H1 (cell line): ENCODE results near the gene MED17. TPM values are rescaled to one million over a fixed set of nuclear protein-coding genes. Genes with fewer than 3 reads are reported as not detected.

ENCODE experiments used
- CTCF ChIA-PET: fragments of 300-600 bp; sonication (Branson Sonifier 250); formaldehyde crosslinking; loops from one replicate; lab custom pipeline; 2021; ENCODE audit not compliant: partially characterized antibody; lab: Charles Lee
- POLR2A ChIA-PET: fragments of 300-600 bp; sonication (Branson Sonifier 250); formaldehyde crosslinking; loops from one replicate; lab custom pipeline; 2021; ENCODE audit warnings: inconsistent platforms; ENCODE audit not compliant: partially characterized antibody; lab: Charles Lee
- DNase-seq, 2 experiments: peaks; one replicate each; pipeline versions ENCODE4 v3.0.0 to v3.0.0-alpha.2; 2010 to 2022; ENCODE audit warnings: low spot score in 2 of 2, low read depth in 1 of 2, mixed read lengths in 1 of 2
- FAIRE-seq: peaks from 2 replicates; lab custom pipeline; 2011; peaks lifted over from hg19 to GRCh38; lab: Jason Lieb, UNC
- H2AFZ ChIP-seq: 2 replicates; pipeline ENCODE4 v1.8.1; 2012; ENCODE audit warnings: low read length, inconsistent platforms
- H2AK5ac ChIP-seq: 2 replicates; pipeline ENCODE4 v1.6.1; 2013; ENCODE audit warnings: low read depth, low read length
- H2BK120ac ChIP-seq: replicated peaks from 2 replicates; pipeline ENCODE3; 2013; ENCODE audit warnings: low read depth, low read length, inconsistent platforms
- H2BK12ac ChIP-seq: 2 replicates; pipeline ENCODE4 v1.6.1; 2013; ENCODE audit warnings: low read depth, low read length
- H2BK15ac ChIP-seq: 2 replicates; pipeline ENCODE4 v1.6.1; 2013; ENCODE audit warnings: low read length
- H2BK20ac ChIP-seq: 2 replicates; pipeline ENCODE4 v1.6.1; 2013; ENCODE audit warnings: low read length
- H2BK5ac ChIP-seq: 2 replicates; pipeline ENCODE4 v1.6.1; 2013; ENCODE audit warnings: low read depth, low read length
- H3K14ac ChIP-seq: 2 replicates; pipeline ENCODE4 v1.6.1; 2013; ENCODE audit warnings: inconsistent platforms; ENCODE audit not compliant: insufficient read length
- H3K18ac ChIP-seq: 2 replicates; pipeline ENCODE4 v1.6.1; 2013; ENCODE audit warnings: low read length; ENCODE audit errors: extremely low read depth
- H3K23ac ChIP-seq: 2 replicates; pipeline ENCODE4 v1.6.1; 2013; ENCODE audit warnings: inconsistent platforms; ENCODE audit not compliant: insufficient read length
- H3K23me2 ChIP-seq: 2 replicates; pipeline ENCODE4 v1.6.1; 2013; ENCODE audit warnings: low read depth, low read length
- H3K27ac ChIP-seq: 2 replicates; pipeline ENCODE4 v1.6.1; 2011; ENCODE audit warnings: low read depth, low read length, inconsistent platforms
- H3K27me3 ChIP-seq, 4 experiments: replicated peaks in 1 of 4; 1 replicate in 1 of 4; 2 replicates in 3 of 4; pipeline versions ENCODE4 v1.6.1 to v1.8.1; 2011 to 2013; ENCODE audit warnings: low read length in 3 of 4, mild to moderate bottlenecking in 3 of 4, inconsistent platforms in 2 of 4, mixed read lengths in 2 of 4, moderate library complexity in 1 of 4; ENCODE audit not compliant: control insufficient read depth in 3 of 4, insufficient read depth in 3 of 4; ENCODE audit errors: extremely low read depth in 1 of 4
- H3K36me3 ChIP-seq, 4 experiments: 2 replicates each; pipeline versions ENCODE4 v1.6.1 to v1.8.1; 2011 to 2013; ENCODE audit warnings: mild to moderate bottlenecking in 4 of 4, low read length in 3 of 4, moderate library complexity in 2 of 4, control low read depth in 1 of 4, inconsistent platforms in 1 of 4; ENCODE audit not compliant: insufficient read depth in 4 of 4, control insufficient read depth in 2 of 4
- H3K4ac ChIP-seq: replicated peaks from 2 replicates; pipeline ENCODE3; 2013; ENCODE audit warnings: low read length, low read depth, mixed read lengths, inconsistent platforms; ENCODE audit not compliant: insufficient read length
- H3K4me1 ChIP-seq, 4 experiments: replicated peaks in 1 of 4; 1 replicate in 1 of 4; 2 replicates in 3 of 4; pipeline versions ENCODE4 v1.6.1 to v1.8.1; 2011 to 2013; ENCODE audit warnings: low read length in 3 of 4, inconsistent platforms in 2 of 4, mixed read lengths in 1 of 4; ENCODE audit not compliant: insufficient read depth in 4 of 4, control insufficient read depth in 3 of 4
- H3K4me2 ChIP-seq, 2 experiments: 2 replicates each; pipeline versions ENCODE4 v1.6.1 to v1.8.1; 2011 to 2013; ENCODE audit warnings: low read depth in 2 of 2, low read length in 2 of 2, control low read depth in 1 of 2, inconsistent platforms in 1 of 2, mild to moderate bottlenecking in 1 of 2; ENCODE audit not compliant: insufficient read depth in 1 of 2
- H3K4me3 ChIP-seq, 4 experiments: fragments of 200-600, 300-600 bp in 1 of 4; sonication (generic), shearing (Covaris generic), sonication (Bioruptor Twin) in 1 of 4; 2 replicates each; pipeline versions ENCODE4 v1.5.1 to v1.8.1; 2011 to 2016; ENCODE audit warnings: low read length in 4 of 4, low read depth in 3 of 4, control low read depth in 2 of 4, inconsistent platforms in 2 of 4, mild to moderate bottlenecking in 2 of 4, mixed read lengths in 1 of 4, moderate library complexity in 1 of 4; ENCODE audit not compliant: insufficient read depth in 2 of 4; ENCODE audit errors: extremely low read depth in 1 of 4
- H3K56ac ChIP-seq: replicated peaks from 2 replicates; pipeline ENCODE3; 2013; ENCODE audit warnings: low read depth, mild to moderate bottlenecking, mixed read lengths, low read length, inconsistent platforms; ENCODE audit not compliant: insufficient read length
- H3K79me1 ChIP-seq: 2 replicates; pipeline ENCODE4 v1.6.1; 2013; ENCODE audit warnings: low read depth, low read length, control low read depth
- H3K79me2 ChIP-seq, 2 experiments: 2 replicates each; pipeline versions ENCODE4 v1.6.1 to v1.8.1; 2012 to 2013; ENCODE audit warnings: low read length in 2 of 2, mild to moderate bottlenecking in 2 of 2, inconsistent platforms in 1 of 2; ENCODE audit not compliant: insufficient read depth in 2 of 2, control insufficient read depth in 1 of 2
- H3K9ac ChIP-seq, 4 experiments: replicated peaks in 1 of 4; 1 replicate in 1 of 4; 2 replicates in 3 of 4; pipeline versions ENCODE4 v1.6.1 to v1.8.1; 2011 to 2013; ENCODE audit warnings: low read depth in 3 of 4, low read length in 3 of 4, control low read depth in 2 of 4, mild to moderate bottlenecking in 2 of 4, moderate library complexity in 2 of 4, inconsistent platforms in 1 of 4; ENCODE audit errors: extremely low read depth in 1 of 4
- H3K9me3 ChIP-seq, 2 experiments: 2 replicates each; pipeline versions ENCODE4 v1.6.1 to v1.8.1; 2012 to 2013; ENCODE audit warnings: mild to moderate bottlenecking in 2 of 2, moderate library complexity in 2 of 2, control low read depth in 1 of 2, inconsistent platforms in 1 of 2, low read depth in 1 of 2, low read length in 1 of 2, mixed read lengths in 1 of 2; ENCODE audit not compliant: insufficient read depth in 2 of 2
- H4K20me1 ChIP-seq, 2 experiments: replicated peaks in 1 of 2; 2 replicates each; pipeline versions ENCODE3 to v1.8.1; 2011 to 2013; ENCODE audit warnings: inconsistent platforms in 2 of 2, low read length in 2 of 2, mild to moderate bottlenecking in 1 of 2; ENCODE audit not compliant: insufficient read depth in 2 of 2, control insufficient read depth in 1 of 2
- H4K5ac ChIP-seq: 2 replicates; pipeline ENCODE4 v1.6.1; 2013; ENCODE audit warnings: low read length, low read depth, mixed read lengths, inconsistent platforms; ENCODE audit not compliant: insufficient read length
- H4K8ac ChIP-seq: 2 replicates; pipeline ENCODE4 v1.8.0; 2013; ENCODE audit warnings: mild to moderate bottlenecking, moderate library complexity, low read length, inconsistent platforms; ENCODE audit not compliant: insufficient read depth; ENCODE audit errors: extremely low read depth
- H4K91ac ChIP-seq: replicated peaks from 2 replicates; pipeline ENCODE3; 2013; ENCODE audit warnings: low read length, mixed read lengths, inconsistent platforms; ENCODE audit not compliant: insufficient read length
- ASH2L ChIP-seq: fragments of 200-600, 300-600 bp; sonication (generic); IDR thresholded peaks from one replicate; pipeline ENCODE4 v1.7.1; 2017; ENCODE audit warnings: low read length
- TAF1 ChIP-seq: IDR thresholded peaks from 2 replicates; pipeline ENCODE4 v1.6.1; 2011; ENCODE audit warnings: mild to moderate bottlenecking, low read depth, low read length
- WGBS, 2 experiments: shearing (Covaris generic) in 1 of 2; methylation state at CpG; one replicate each; pipeline versions ENCODE4 v1.1.6 to v1.1.7; 2013 to 2015; ENCODE audit warnings: low lambda C conversion rate in 2 of 2, mixed read lengths in 2 of 2, inconsistent platforms in 1 of 2, low coverage in 1 of 2, missing lambda C conversion rate in 1 of 2; ENCODE audit not compliant: insufficient replicate concordance in 2 of 2, insufficient coverage in 1 of 2, insufficient read length in 1 of 2; ENCODE audit errors: extremely low coverage in 1 of 2, missing lambda C conversion rate in 1 of 2; 5-methylcytosine and 5-hydroxymethylcytosine counted together
- polyA plus RNA-seq, 7 experiments: library from polyadenylated mRNA; depleted of rRNA in 3 of 7; stranded (reverse) in 5 of 7; unstranded in 2 of 7; fragments of >200 nt in 5 of 7; fragments of 200-250 nt in 2 of 7; gene quantifications; 1 replicate in 5 of 7; 2 replicates in 1 of 7; 4 replicates in 1 of 7; pipeline versions ENCODE4 v1.2.1 to v1.2.3, GENCODE V29; 2011 to 2013; ENCODE audit warnings: missing spikeins in 2 of 7, mixed read lengths in 2 of 7
- total RNA-seq: library from RNA; stranded (reverse); fragmentation: NEBNext Ultra II Directional; extraction: Animal tissue kit (Norgen Biotek cat#: 25700); gene quantifications from 2 replicates; pipeline ENCODE4 v1.2.1, GENCODE V29; 2021

The MED17 gene
- total and polyA plus RNA-seq, 2 of the 8 experiments (the other 6 are each of a cell fraction or from before 2014, with no cell fraction given), result 8.8 to 33.7 TPM

DNA sequence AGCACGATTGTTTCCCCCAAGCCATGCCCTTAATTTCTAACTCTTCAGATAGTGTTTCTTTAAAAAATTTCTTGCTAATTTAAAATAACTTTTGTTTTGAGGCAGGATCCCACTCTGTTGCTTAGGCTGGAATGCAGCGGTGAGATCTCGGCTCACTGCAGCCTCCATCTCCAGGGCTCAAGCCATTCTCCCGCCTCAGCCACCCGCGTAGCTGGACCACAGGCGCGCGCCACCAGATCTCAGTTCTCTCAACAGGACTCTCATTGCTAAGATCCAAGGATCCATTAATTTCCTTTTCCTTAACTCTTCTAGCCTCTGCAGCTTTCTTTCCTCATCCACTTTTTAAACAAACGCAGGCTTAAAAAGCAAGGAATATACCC, 327 bp upstream of the MED17 start:
- Histone ChIP-seq H3K9ac (peak overlapping the region in 3 of 4 experiments; percentile 94 to 99 (median 96); a peak in 6 of 7 replicates), H3K23ac (no peak overlapping the region), H4K8ac (peak overlapping the region; percentile 87; the same call in 1 of the 2 replicates), H3K9me3 (no peaks in the 10 kb centered on the region), H3K27me3 (no peaks in the 10 kb centered on the region), H2AK5ac (no peak overlapping the region), H2BK120ac (no peak overlapping the region), H4K20me1 (peaks cover 6 to 11% of the 10 kb centered on the region in 2 experiments), H3K79me2 (peaks cover 15 to 48% of the 10 kb centered on the region in 2 experiments), H2BK5ac (no peak overlapping the region; the same call in 1 of the 2 replicates), H4K5ac (peak overlapping the region; percentile 80), H3K27ac (peak overlapping the region; percentile 95; the same call in 1 of the 2 replicates), H3K79me1 (peaks cover 3% of the 10 kb centered on the region; the same call in 1 of the 2 replicates)
- POLR2A ChIA-PET, result interaction anchor here (0.7 to 7.3 kb wide), 35 partner anchors 9 to 1059 kb away, joined by 3 to 134 read pairs (median 4); partner anchors contain the start of genes C11orf54 and TAF1D
- 5% methylated on average over 10 of the region's 10 CpGs; no CpG with 5 or more reads in 1 of the 2 experiments for WGBS, 2 experiments
- FAIRE-seq (no peak), DNase-seq (no peak)
- no peak for TF ChIP-seq TAF1
- peak; percentile 10 for TF ChIP-seq ASH2L
- TF ChIP-seq, all 59 proteins: peak for 1
- H3K56ac ChIP-seq, result peak overlapping the region; percentile 73
- peak overlapping the region; percentile 97; the same call in 1 of the 2 replicates for H2AFZ ChIP-seq
- no peak overlapping the region for H2BK15ac ChIP-seq
- H3K4me1 ChIP-seq, result peaks cover 0 to 4% (median 1%) of the 10 kb centered on the region in 4 experiments; a peak in 1 of 7 replicates
- peak overlapping the region; percentile 51 to 66 for H3K4me2 ChIP-seq
- H3K4ac ChIP-seq, result no peak overlapping the region
- no peaks in the 10 kb centered on the region; the same call in 1 of the 2 replicates for H3K23me2 ChIP-seq
- H3K4me3 ChIP-seq, result peak overlapping the region; percentile 93 to 99 (median 95)
- no peak overlapping the region for H4K91ac ChIP-seq
- no peak overlapping the region for H2BK20ac ChIP-seq
- no peak overlapping the region for H3K18ac ChIP-seq
- no peak overlapping the region for H2BK12ac ChIP-seq
- H3K36me3 ChIP-seq, result peaks cover 0 to 21% (median 2%) of the 10 kb centered on the region in 4 experiments; a peak in 2 of 8 replicates
- no peak overlapping the region for H3K14ac ChIP-seq
- CTCF ChIA-PET, result interaction anchor here (0.9 to 1.6 kb wide), 8 partner anchors 8 to 111 kb away, joined by 3 to 10 read pairs (median 4); partner anchors contain the start of genes C11orf54 and TAF1D
